GM23338 (cell line): ENCODE data around the gene CALCOCO1. TPM values are rescaled to one million over a fixed set of nuclear protein-coding genes. Genes with fewer than 3 reads are reported as not detected.

Source experiments
- ATAC-seq: fragments of 200-7000 bp; cut with Tn5 transposase; 3 replicates; pipeline ENCODE4 v1.9.1; 2020
- DNase-seq: peaks from one replicate; pipeline ENCODE4 v3.0.0-alpha.2; 2015; ENCODE audit warnings: low spot score
- H2AFZ ChIP-seq: fragments of 200-600 bp; sonication (generic); 2 replicates; pipeline ENCODE4 v1.8.0; 2016; ENCODE audit warnings: antibody characterized with exemption, mild to moderate bottlenecking, moderate library complexity
- H3F3A ChIP-seq: fragments of 200-600 bp; sonication (generic); replicated peaks from 2 replicates; pipeline ENCODE4 v1.8.0; 2017; ENCODE audit warnings: antibody characterized with exemption, mixed run types, low read depth
- H3K27ac ChIP-seq: fragments of 200-600 bp; sonication (generic); 2 replicates; pipeline ENCODE4 v1.6.1; 2016; ENCODE audit warnings: low read depth
- H3K27me3 ChIP-seq: fragments of 200-600 bp; sonication (generic); 2 replicates; pipeline ENCODE4 v1.8.0; 2016; ENCODE audit warnings: mild to moderate bottlenecking, mixed run types, moderate library complexity; ENCODE audit not compliant: insufficient read depth
- H3K36me3 ChIP-seq: fragments of 200-600 bp; sonication (generic); 2 replicates; pipeline ENCODE4 v1.8.0; 2016; ENCODE audit warnings: mild to moderate bottlenecking; ENCODE audit not compliant: insufficient read depth
- H3K4me1 ChIP-seq: fragments of 200-600 bp; sonication (generic); 2 replicates; pipeline ENCODE4 v1.8.0; 2016; ENCODE audit warnings: mild to moderate bottlenecking, moderate library complexity; ENCODE audit not compliant: insufficient read depth
- H3K4me2 ChIP-seq: fragments of 200-600 bp; sonication (generic); 2 replicates; pipeline ENCODE4 v1.7.1; 2017; ENCODE audit warnings: mixed run types
- H3K4me3 ChIP-seq: fragments of 200-600 bp; sonication (generic); 2 replicates; pipeline ENCODE4 v1.6.1; 2016; ENCODE audit warnings: mixed run types
- H3K79me2 ChIP-seq: fragments of 200-600 bp; sonication (generic); replicated peaks from 2 replicates; pipeline ENCODE4 v1.8.0; 2017; ENCODE audit warnings: mild to moderate bottlenecking; ENCODE audit not compliant: insufficient read depth
- H3K9me2 ChIP-seq: fragments of 200-600 bp; sonication (generic); 2 replicates; pipeline ENCODE4 v1.8.0; 2017; ENCODE audit not compliant: insufficient read depth
- H4K20me1 ChIP-seq: fragments of 200-600 bp; sonication (generic); replicated peaks from 2 replicates; pipeline ENCODE4 v1.8.0; 2017; ENCODE audit warnings: mild to moderate bottlenecking; ENCODE audit not compliant: insufficient read depth
- H3K27ac Mint-ChIP-seq: 2 replicates; pipeline ENCODE4 v1.8.0; 2020; ENCODE audit warnings: inconsistent platforms, mild to moderate bottlenecking, moderate library complexity, mixed read lengths
- H3K27me3 Mint-ChIP-seq: 3 replicates; pipeline ENCODE4 v1.8.0; 2022; ENCODE audit warnings: low read depth, mild to moderate bottlenecking, moderate library complexity, mixed read lengths, inconsistent platforms; ENCODE audit not compliant: insufficient read depth, poor library complexity
- H3K36me3 Mint-ChIP-seq: 3 replicates; pipeline ENCODE4 v1.8.0; 2021; ENCODE audit warnings: low read depth, mild to moderate bottlenecking, inconsistent platforms, moderate library complexity, mixed read lengths
- H3K4me1 Mint-ChIP-seq: 3 replicates; pipeline ENCODE4 v1.8.0; 2020; ENCODE audit warnings: mild to moderate bottlenecking, inconsistent platforms, mixed read lengths
- H3K4me3 Mint-ChIP-seq: 3 replicates; pipeline ENCODE4 v1.8.0; 2021; ENCODE audit warnings: moderate library complexity, mild to moderate bottlenecking, inconsistent platforms, mixed read lengths
- H3K9me3 Mint-ChIP-seq: 3 replicates; pipeline ENCODE4 v1.8.0; 2020; ENCODE audit warnings: moderate library complexity, mild to moderate bottlenecking, inconsistent platforms, mixed read lengths
- CREB1 ChIP-seq: fragments of 250-450 bp; sonication (Bioruptor Pico); IDR thresholded peaks from 2 replicates; pipeline ENCODE4 v1.5.0; 2020; ENCODE audit warnings: low read depth, mild to moderate bottlenecking, moderate library complexity
- EZH2 ChIP-seq: fragments of 200-600 bp; sonication (generic); IDR thresholded peaks from one replicate; pipeline ENCODE4 v1.8.0; 2017; ENCODE audit warnings: antibody characterized with exemption, mild to moderate bottlenecking, low read depth; ENCODE audit not compliant: unreplicated experiment
- EZH2phosphoT487 ChIP-seq: fragments of 200-600 bp; sonication (generic); IDR thresholded peaks from one replicate; pipeline ENCODE4 v1.8.1; 2018; ENCODE audit warnings: antibody characterized with exemption; ENCODE audit not compliant: unreplicated experiment
- JUNB ChIP-seq: IDR thresholded peaks from one replicate; pipeline ENCODE4 v1.6.1; 2016; ENCODE audit warnings: antibody characterized with exemption; ENCODE audit not compliant: unreplicated experiment
- NANOG ChIP-seq: IDR thresholded peaks from 2 replicates; pipeline ENCODE4 v1.6.1; 2016; ENCODE audit warnings: antibody characterized with exemption, borderline replicate concordance
- POLR2AphosphoS5 ChIP-seq: IDR thresholded peaks from 2 replicates; pipeline ENCODE4 v1.6.1; 2016; ENCODE audit warnings: antibody characterized with exemption, low read depth
- REST ChIP-seq: IDR thresholded peaks from one replicate; pipeline ENCODE4 v1.6.1; 2018; ENCODE audit warnings: antibody characterized with exemption; ENCODE audit not compliant: unreplicated experiment
- STAT1 ChIP-seq: IDR thresholded peaks from one replicate; pipeline ENCODE4 v1.6.1; 2016; ENCODE audit warnings: antibody characterized with exemption; ENCODE audit not compliant: unreplicated experiment
- ZNF114 ChIP-seq: fragments of 250-450 bp; sonication (Bioruptor Pico); IDR thresholded peaks from 2 replicates; pipeline ENCODE4 v1.5.0; 2020; ENCODE audit warnings: mild to moderate bottlenecking, moderate library complexity
- ZNF331 ChIP-seq: fragments of 250-450 bp; sonication (Bioruptor Pico); IDR thresholded peaks from 2 replicates; pipeline ENCODE4 v1.5.0; 2020; ENCODE audit warnings: low read depth, mild to moderate bottlenecking, moderate library complexity
- polyA plus RNA-seq: library from polyadenylated mRNA; unstranded; fragments of >200 nt; fragmentation: Nextera tagmentation; extraction: Ambion mirVana; gene quantifications from 2 replicates; pipeline ENCODE4 v1.2.1, GENCODE V29; 2016
- total RNA-seq: library from RNA; depleted of rRNA; stranded (reverse); fragments of >200 nt; shearing (Covaris generic); gene quantifications from 2 replicates; pipeline ENCODE4 v1.2.3, GENCODE V29; 2014
- TF ChIP-seq, protein P1 (sequence below): IDR thresholded peaks from 2 replicates; pipeline ENCODE4 v1.6.1; 2016; ENCODE audit warnings: antibody characterized with exemption
- TF ChIP-seq, protein P2 (sequence below), 2 experiments: fragments of 200-600 bp in 1 of 2; sonication (generic) in 1 of 2; conservative IDR thresholded peaks; 2 replicates each; pipeline versions ENCODE4 v1.5.1 to v1.6.1; 2016 to 2017; ENCODE audit warnings: antibody characterized with exemption in 2 of 2, low read depth in 2 of 2, mild to moderate bottlenecking in 2 of 2, moderate library complexity in 1 of 2

The CALCOCO1 gene
- total and polyA plus RNA-seq, 2 experiments from 2014 or later = 6.5 to 20.4 TPM

- no peaks in the 10 kb centered on the region; the same call in 1 of the 2 replicates for H3K27me3 ChIP-seq
- peaks cover 8% of the 10 kb centered on the region; the same call in 1 of the 2 replicates for H3K4me1 ChIP-seq
- Mint-ChIP-seq H3K4me1 (peaks cover 16% of the 10 kb centered on the region; the same call in 2 of the 3 replicates), H3K27me3 (peaks cover 13% of the 10 kb centered on the region), H3K4me3 (peak overlapping the region; percentile 93), H3K36me3 (no peaks in the 10 kb centered on the region), H3K27ac (peak overlapping the region; percentile 82), H3K9me3 (peaks cover 2% of the 10 kb centered on the region; the same call in 2 of the 3 replicates)
- peak overlapping the region; percentile 73 for H3K4me2 ChIP-seq
- no peak overlapping the region for H3K27ac ChIP-seq
- H3F3A ChIP-seq = no peaks in the 10 kb centered on the region
- peak; percentile 35 for ATAC-seq
- H4K20me1 ChIP-seq = no peaks in the 10 kb centered on the region
- no peak for TF ChIP-seq POLR2AphosphoS5
- no peak for TF ChIP-seq NANOG
- no peak for TF ChIP-seq CREB1 (CRISPR knock-in tag)
- no peak for TF ChIP-seq EZH2
- TF ChIP-seq REST = no peak
- no peak for TF ChIP-seq ZNF114 (CRISPR knock-in tag)
- peak; percentile 55 for DNase-seq
- no peaks in the 10 kb centered on the region for H3K36me3 ChIP-seq
- no peaks in the 10 kb centered on the region for H3K79me2 ChIP-seq
- H3K9me2 ChIP-seq = no peaks in the 10 kb centered on the region
- peak overlapping the region; percentile 58 for H3K4me3 ChIP-seq
- H2AFZ ChIP-seq = peak overlapping the region; percentile 7; the same call in 1 of the 2 replicates
These were observed 324 bp downstream of the CALCOCO1 start for GRCh38 chr12:53726946-53727309.

DNA sequence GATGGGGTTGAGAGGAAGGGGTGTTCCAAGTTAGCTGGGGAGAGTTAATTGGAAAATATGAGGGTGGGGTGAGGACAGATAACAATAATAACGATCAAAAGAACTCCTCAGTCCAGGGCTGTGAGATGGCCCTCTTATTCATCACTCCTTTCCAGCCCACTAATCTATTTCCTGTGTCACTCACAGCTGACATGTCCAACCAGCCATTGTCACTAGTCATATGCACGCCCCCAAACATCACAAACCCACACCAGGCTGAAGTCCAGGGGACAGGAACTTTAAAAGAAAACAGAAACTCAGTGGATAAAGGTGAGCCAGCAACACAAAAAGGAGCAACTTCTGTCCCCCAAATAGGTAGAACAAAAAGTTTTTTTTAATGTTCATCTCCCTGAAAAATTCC, 911 bp downstream of the CALCOCO1 start:
- Histone ChIP-seq H3K27me3 (no peaks in the 10 kb centered on the region; the same call in 1 of the 2 replicates), H3K4me3 (peak overlapping the region; percentile 58), H3K4me2 (peak overlapping the region; percentile 73), H3K79me2 (no peaks in the 10 kb centered on the region), H3K36me3 (no peaks in the 10 kb centered on the region), H3K4me1 (peaks cover 8% of the 10 kb centered on the region; the same call in 1 of the 2 replicates), H2AFZ (0 out of 2 replicates have a peak overlapping the region, but pooled peaks have one; percentile 7), H4K20me1 (no peaks in the 10 kb centered on the region), H3K27ac (no peak overlapping the region), H3K9me2 (no peaks in the 10 kb centered on the region), H3F3A (no peaks in the 10 kb centered on the region)
- Mint-ChIP-seq H3K27me3 (peaks cover 13% of the 10 kb centered on the region), H3K4me3 (peak overlapping the region; percentile 93), H3K9me3 (peaks cover 2% of the 10 kb centered on the region; the same call in 2 of the 3 replicates), H3K36me3 (no peaks in the 10 kb centered on the region), H3K27ac (no peak overlapping the region), H3K4me1 (peaks cover 16% of the 10 kb centered on the region; the same call in 2 of the 3 replicates)
- DNase-seq = no peak
- no peak for ATAC-seq
- TF ChIP-seq JUNB = no peak
- TF ChIP-seq CREB1 (CRISPR knock-in tag) = no peak
- no peak for TF ChIP-seq REST
- no peak for TF ChIP-seq EZH2phosphoT487
- TF ChIP-seq ZNF331 = no peak
- TF ChIP-seq NANOG = no peak
- TF ChIP-seq POLR2AphosphoS5 = no peak
- TF ChIP-seq STAT1 = no peak
- TF ChIP-seq, protein P1, sequence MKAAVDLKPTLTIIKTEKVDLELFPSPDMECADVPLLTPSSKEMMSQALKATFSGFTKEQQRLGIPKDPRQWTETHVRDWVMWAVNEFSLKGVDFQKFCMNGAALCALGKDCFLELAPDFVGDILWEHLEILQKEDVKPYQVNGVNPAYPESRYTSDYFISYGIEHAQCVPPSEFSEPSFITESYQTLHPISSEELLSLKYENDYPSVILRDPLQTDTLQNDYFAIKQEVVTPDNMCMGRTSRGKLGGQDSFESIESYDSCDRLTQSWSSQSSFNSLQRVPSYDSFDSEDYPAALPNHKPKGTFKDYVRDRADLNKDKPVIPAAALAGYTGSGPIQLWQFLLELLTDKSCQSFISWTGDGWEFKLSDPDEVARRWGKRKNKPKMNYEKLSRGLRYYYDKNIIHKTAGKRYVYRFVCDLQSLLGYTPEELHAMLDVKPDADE = no peak
- TF ChIP-seq, protein P2, sequence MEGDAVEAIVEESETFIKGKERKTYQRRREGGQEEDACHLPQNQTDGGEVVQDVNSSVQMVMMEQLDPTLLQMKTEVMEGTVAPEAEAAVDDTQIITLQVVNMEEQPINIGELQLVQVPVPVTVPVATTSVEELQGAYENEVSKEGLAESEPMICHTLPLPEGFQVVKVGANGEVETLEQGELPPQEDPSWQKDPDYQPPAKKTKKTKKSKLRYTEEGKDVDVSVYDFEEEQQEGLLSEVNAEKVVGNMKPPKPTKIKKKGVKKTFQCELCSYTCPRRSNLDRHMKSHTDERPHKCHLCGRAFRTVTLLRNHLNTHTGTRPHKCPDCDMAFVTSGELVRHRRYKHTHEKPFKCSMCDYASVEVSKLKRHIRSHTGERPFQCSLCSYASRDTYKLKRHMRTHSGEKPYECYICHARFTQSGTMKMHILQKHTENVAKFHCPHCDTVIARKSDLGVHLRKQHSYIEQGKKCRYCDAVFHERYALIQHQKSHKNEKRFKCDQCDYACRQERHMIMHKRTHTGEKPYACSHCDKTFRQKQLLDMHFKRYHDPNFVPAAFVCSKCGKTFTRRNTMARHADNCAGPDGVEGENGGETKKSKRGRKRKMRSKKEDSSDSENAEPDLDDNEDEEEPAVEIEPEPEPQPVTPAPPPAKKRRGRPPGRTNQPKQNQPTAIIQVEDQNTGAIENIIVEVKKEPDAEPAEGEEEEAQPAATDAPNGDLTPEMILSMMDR (conservative IDR thresholded peaks at IDR 0.05; ENCODE audit: low read depth in 2 of 2) = no peak
- TF ChIP-seq ZNF114 (CRISPR knock-in tag) = no peak
